HG02943 (cell line): ENCODE results near the gene FZD4.
A peak's percentile ranks its signal among the peaks of the same experiment; 100 is the strongest.
"Not testable (repeated sequence)": the region's sequence is repeated elsewhere in the genome, so short reads cannot be mapped to it uniquely, and the experiment has no call there.

Source experiments
- ATAC-seq: cut with Tn5 transposase; IDR thresholded peaks from one replicate; pipeline ENCODE4 v1.9.1; 2021; ENCODE audit warnings: mild to moderate bottlenecking, low read depth, moderate library complexity; ENCODE audit not compliant: unreplicated experiment

FZD4 gene

GRCh38 chr11:86955361-86956120 is at the start of gene FZD4:
Gene FZD4, minus strand, starts transcription at chr11:86955395. Its CDS starts 310 bp downstream, at chr11:86955085.
- peak; percentile 92 for ATAC-seq

GRCh38 chr11:87004281-87004680 is 49.1 kb upstream of the FZD4 start:
- ATAC-seq, result not testable (repeated sequence)

GRCh38 chr11:87002918-87003317 is 47.7 kb upstream of the FZD4 start:
- no peak for ATAC-seq

GRCh38 chr11:86999859-87000753 is 44.9 kb upstream of the FZD4 start:
- ATAC-seq, result no peak

- no peak for ATAC-seq
Measured at GRCh38 chr11:86999388-86999787, 44.2 kb upstream of the FZD4 start.

- no peak for ATAC-seq
Measured at GRCh38 chr11:86996953-86997570, 41.9 kb upstream of the FZD4 start.

- ATAC-seq, result no peak
Measured at GRCh38 chr11:86993031-86993430, 37.8 kb upstream of the FZD4 start.

GRCh38 chr11:86992340-86992739 is 37.1 kb upstream of the FZD4 start:
- not testable (repeated sequence) for ATAC-seq

GRCh38 chr11:86991341-86991740 is 36.1 kb upstream of the FZD4 start:
- ATAC-seq, result no peak

GRCh38 chr11:86990515-86990914 is 35.3 kb upstream of the FZD4 start:
- ATAC-seq, result no peak

GRCh38 chr11:86990031-86990430 is 34.8 kb upstream of the FZD4 start:
- no peak for ATAC-seq

- ATAC-seq, result no peak
Measured at GRCh38 chr11:86988351-86988881, 33.2 kb upstream of the FZD4 start.

GRCh38 chr11:86987679-86988078 is 32.5 kb upstream of the FZD4 start:
- ATAC-seq, result no peak

- ATAC-seq, result no peak
Measured at GRCh38 chr11:86984701-86985100, 29.5 kb upstream of the FZD4 start.

GRCh38 chr11:86983021-86983488 is 27.9 kb upstream of the FZD4 start:
- no peak for ATAC-seq

GRCh38 chr11:86981777-86982540 is 26.8 kb upstream of the FZD4 start:
- no peak for ATAC-seq

- ATAC-seq, result no peak
Measured at GRCh38 chr11:86980086-86980796, 25.0 kb upstream of the FZD4 start.

GRCh38 chr11:86978756-86979608 is 23.8 kb upstream of the FZD4 start:
- ATAC-seq, result peak; percentile 72
